HL-60 (cell line): Measurements from ENCODE around the gene PPP1R37.

Experiments used
- SPI1 ChIP-seq: IDR thresholded peaks from 2 replicates; pipeline ENCODE4 v1.6.1; 2012; ENCODE audit warnings: low read depth, mild to moderate bottlenecking, borderline replicate concordance
- TF ChIP-seq, protein P1 (sequence below): IDR thresholded peaks from one replicate; pipeline ENCODE4 v1.5.1; 2011; ENCODE audit warnings: low read length, control low read depth, inconsistent platforms; ENCODE audit not compliant: insufficient read depth

DNA sequence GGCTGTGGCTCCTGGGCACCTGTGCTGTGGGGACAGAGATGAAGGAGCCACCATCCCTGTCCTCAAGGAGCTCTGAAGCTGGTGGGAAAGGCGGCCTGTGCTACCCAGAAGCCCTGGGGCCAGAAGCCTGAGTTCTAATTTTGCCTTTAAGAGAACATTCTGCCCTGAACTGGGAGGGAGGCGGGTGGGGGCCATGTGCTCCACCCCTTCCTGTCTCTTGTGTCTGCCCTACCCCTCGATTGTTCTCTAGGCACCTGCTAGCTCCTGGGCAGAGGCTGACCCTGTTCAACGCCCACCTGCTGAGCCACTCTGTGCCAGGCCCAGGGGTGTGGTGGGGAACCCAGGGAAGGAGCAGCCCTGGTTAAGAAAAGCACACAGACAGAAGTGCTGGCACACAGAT, 79.2 kb downstream of the PPP1R37 start:
- TF ChIP-seq, protein P1, sequence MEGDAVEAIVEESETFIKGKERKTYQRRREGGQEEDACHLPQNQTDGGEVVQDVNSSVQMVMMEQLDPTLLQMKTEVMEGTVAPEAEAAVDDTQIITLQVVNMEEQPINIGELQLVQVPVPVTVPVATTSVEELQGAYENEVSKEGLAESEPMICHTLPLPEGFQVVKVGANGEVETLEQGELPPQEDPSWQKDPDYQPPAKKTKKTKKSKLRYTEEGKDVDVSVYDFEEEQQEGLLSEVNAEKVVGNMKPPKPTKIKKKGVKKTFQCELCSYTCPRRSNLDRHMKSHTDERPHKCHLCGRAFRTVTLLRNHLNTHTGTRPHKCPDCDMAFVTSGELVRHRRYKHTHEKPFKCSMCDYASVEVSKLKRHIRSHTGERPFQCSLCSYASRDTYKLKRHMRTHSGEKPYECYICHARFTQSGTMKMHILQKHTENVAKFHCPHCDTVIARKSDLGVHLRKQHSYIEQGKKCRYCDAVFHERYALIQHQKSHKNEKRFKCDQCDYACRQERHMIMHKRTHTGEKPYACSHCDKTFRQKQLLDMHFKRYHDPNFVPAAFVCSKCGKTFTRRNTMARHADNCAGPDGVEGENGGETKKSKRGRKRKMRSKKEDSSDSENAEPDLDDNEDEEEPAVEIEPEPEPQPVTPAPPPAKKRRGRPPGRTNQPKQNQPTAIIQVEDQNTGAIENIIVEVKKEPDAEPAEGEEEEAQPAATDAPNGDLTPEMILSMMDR, result no peak
- TF ChIP-seq SPI1, result no peak
